PC-9 (cell line): ENCODE measurements around the gene COQ9.

Source experiments
- CTCF ChIP-seq: fragments of 200-600 bp; sonication (generic); conservative IDR thresholded peaks from 2 replicates; pipeline ENCODE4 v1.6.1; 2017; ENCODE audit warnings: mixed run types, antibody characterized with exemption, mild to moderate bottlenecking, moderate library complexity
- EZH2 ChIP-seq: fragments of 200-600 bp; sonication (generic); IDR thresholded peaks from 2 replicates; pipeline ENCODE4 v1.8.0; 2017; ENCODE audit warnings: antibody characterized with exemption, low read depth

GRCh38 chr16:57505169-57505568 is 57.9 kb downstream of the COQ9 start:
- TF ChIP-seq CTCF, result no peak
- TF ChIP-seq EZH2, result no peak
